ENCODE measurements around the gene LAMP1.
"Not testable (repeated sequence)": the region's sequence is repeated elsewhere in the genome, so short reads cannot be mapped to it uniquely, and the experiment has no call there.

Gene LAMP1

GRCh38 chr13:113328851-113329250 lies 31.8 kb downstream of the LAMP1 start:
- no peak for DNase-seq

DNA sequence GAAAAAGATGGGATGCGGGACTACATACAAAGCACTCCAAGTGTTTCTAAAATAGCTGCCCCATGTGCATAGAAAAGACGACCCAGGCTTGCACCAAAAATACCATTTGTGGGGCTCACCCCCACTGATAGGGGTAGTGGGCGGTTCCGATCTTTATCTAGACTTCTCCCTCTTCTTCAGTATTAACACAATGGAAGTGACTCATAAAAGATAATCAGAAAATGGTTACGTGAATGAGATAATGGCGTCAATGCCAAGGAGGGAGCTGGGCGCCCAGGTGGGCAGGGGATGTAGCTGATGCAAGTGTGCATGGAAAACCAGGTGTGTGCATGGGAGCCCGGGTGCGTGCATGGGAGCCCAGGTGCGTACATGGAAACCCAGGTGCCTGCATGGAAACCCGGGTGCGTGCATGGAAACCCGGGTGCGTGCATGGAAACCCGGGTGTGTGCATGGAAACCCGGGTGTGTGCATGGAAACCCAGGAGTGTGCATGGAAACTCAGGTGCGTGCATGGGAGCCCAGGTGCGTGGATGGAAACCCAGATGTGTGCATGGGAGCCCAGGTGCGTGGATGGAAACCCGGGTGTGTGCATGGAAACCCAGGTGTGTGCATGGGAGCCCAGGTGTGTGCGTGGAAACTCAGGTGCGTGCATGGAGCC lies 32.7 kb downstream of the LAMP1 start:
- DNase-seq: no peak

- DNase-seq: no peak
These were observed 35.6 kb downstream of the LAMP1 start for GRCh38 chr13:113332615-113333014.

DNA sequence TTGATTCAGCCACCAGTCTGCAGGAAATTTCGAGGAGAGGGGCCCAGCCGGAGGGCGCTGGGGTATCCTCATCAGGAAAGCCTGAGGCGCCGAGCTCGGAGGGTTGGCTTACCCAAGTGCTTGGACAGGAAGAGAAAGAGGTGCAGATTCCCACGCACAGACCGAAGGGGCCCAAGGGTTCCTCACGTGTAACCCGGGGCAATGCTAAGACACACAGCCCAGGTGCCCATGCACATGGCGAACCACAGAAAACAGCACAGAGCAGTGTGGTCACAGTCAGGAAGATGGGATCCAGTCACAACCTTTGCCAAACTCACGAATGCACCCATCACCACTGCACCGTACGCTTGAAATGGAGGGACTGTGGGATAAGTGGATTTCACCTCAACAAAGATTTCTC lies 36.0 kb downstream of the LAMP1 start:
- no peak for DNase-seq

DNA sequence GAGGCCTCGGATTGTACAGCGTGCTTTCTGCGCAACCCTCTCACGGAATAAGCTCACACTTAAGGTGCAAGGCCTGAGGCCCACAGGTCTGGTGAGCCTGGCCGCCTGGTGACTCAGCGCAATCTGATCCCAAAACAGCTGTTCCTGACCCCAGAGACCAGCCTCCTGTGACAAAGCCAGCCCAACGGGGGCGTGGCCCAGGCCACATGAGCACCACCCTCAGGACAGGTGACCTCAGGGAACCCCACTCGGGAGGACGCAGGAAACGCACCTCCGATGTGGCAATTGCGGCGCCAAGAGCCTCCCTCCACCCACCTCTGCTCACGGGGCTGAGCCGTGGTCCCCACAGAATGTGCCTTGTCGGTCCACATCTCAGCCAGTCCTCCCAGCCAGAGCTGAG lies 40.5 kb downstream of the LAMP1 start:
- no peak for DNase-seq

- no peak for DNase-seq
These were observed 40.9 kb downstream of the LAMP1 start for GRCh38 chr13:113337976-113338375.

DNA sequence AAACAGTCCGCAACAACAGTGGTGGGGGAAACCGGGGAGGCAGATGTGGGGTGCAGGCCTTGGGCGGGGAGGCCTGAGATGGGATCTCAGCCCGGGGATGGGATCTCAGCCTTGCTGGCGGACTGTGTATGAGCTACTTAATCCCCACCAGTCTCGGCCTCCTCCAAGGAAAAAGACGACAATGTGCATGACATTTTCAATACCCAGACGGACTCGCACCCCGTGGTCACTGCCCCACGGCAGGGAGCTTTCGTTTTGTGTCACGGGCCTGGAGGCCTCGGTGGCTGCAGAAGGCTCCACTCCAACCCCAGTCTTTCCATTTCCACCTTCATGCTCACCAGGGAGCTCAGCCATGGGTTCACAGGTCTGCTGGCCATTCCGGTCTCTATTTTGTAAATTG lies 41.4 kb downstream of the LAMP1 start:
- DNase-seq: no peak

DNA sequence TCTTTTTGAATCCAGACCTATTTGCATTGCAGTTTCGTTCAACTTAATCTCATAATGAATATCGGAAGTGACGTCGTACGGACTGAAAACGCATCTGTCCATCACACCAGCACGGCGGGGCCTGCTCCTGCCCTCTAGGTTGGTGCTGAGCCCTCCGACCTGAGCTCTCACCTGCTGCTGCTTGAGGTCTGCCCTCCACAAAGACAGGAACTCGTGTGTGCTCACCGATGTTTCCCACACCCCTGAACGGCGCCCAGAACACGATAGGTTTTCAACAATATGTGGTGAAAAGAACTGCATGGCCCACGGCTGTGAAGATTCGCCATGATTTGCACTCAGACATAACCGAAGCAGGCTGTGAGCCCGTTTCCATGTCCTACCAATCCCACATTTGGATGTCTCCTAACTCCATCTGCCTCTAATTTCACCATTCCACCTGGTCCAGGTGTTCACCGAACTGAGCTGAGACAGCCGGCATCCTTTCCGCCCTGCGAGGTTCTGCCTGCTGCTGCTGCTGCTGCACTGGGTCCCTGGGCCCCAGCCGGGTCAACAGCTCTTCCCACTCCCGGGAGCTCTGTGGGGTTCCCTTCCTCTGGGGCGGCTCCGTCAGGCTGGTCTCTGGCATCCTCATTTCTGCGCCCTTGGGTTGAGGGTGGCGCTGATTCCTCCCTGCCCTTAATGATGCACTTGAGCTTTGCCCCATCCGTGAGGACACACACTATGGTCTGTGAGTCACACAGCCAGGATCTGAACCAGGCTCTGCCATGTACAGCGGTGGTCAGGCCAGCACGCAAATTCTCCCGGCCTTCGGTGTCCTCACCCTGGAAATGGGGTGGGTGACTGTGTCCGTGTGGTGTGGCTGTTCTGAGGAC lies 46.0 kb downstream of the LAMP1 start:
- DNase-seq: no peak

- DNase-seq: no peak
These were observed 46.6 kb downstream of the LAMP1 start for GRCh38 chr13:113343692-113343968.

DNA sequence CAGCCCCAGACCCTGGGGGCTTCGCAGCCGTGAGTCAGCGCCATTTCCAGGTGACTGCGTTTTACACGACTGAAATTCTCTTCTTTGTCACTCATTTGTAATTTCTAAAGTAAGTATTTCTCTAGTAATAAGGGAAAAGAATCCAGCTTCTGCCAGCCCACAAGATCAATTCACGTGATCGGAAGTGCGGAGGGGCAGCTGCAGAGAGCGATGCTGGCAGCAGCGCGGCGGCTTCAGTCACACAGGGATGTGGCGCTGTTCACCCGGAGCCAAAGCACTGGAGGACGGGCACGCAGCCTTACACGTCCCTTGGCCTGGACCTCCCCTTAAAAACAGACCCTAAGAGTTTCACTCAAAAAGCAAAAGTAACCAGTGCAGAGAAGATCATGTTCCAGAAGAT lies 48.4 kb downstream of the LAMP1 start:
- no peak for DNase-seq

GRCh38 chr13:113347736-113348225 lies 50.7 kb downstream of the LAMP1 start:
- DNase-seq: not testable (repeated sequence)

DNA sequence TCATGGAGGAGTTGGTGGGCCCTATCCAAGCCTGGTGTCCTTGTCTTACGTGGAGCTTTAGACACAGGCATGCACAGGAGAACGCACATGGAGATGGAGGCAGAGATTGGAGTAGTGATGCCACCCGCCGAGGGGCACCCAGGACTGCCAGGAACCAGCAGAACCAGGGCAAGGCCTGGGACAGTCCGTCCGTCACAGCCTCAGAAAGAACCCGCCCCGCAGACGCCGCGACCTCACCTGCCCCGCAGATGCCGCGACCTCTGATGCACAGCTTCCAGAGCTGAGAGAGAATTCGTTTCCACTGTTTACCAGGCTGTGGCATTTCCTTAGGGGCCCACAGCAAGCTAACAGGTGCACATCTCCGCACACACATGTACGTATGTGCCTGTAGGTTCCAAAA lies 51.6 kb downstream of the LAMP1 start:
- DNase-seq: no peak

DNA sequence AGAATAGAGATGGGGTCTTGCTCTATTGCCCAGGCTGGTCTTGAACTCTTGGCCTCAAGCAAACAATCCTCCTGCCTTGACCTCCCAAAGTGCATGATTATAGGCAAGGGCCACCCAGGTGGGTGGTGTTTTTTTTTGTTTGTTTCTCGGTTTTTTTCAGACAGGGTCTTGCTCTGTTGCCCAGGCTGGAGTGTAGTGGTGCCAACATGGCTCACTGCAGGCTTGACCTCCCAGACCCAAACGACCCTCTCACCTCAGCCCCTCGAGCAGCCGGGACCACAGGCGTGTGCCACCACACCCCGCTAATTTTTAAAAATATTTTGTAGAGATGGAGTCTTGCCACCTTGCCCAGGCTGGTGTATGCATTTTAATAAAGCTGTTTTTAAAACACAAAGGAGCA lies 52.0 kb downstream of the LAMP1 start:
- DNase-seq: no peak

- no peak for DNase-seq
These were observed 52.5 kb downstream of the LAMP1 start for GRCh38 chr13:113349491-113349890.

DNA sequence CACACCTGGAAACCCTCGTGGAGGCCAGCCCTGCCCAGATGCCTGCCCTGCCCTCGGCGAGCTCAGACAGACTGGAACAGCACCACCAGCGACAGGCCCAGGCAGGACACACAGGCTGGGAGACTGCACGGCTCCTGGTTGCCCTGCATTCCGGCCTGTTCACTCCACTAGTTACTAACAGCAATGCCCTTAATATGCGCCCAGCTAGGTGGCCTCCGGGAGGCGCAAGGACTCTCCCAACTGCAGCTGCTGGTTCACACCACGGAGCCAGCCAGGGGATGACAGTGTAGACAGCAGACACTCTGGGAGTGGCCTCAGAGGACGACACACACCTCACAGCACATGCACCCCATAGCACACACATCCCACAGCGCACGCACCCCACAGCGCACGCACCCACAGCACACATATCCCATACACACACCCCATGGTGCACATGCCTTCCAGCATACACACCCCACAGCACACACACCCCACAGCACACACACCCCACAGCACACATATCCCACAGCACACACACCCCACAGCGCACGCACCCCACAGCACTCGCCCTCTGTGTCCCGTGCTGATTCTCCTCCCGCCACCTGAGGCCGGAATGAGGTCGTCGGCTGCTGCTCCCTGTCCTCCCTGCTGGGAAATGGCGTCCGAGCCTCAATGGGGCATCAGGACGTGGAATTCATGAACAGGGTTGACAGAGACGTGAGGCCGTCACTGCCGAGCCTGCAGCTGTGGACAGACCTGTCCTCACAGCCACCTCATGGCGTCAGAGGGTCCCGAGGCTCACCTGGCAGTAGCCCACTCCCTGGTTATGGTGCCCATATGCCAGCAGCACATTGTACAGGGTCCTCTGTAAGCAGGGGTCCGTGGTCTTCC lies 53.3 kb downstream of the LAMP1 start:
- DNase-seq: no peak

DNA sequence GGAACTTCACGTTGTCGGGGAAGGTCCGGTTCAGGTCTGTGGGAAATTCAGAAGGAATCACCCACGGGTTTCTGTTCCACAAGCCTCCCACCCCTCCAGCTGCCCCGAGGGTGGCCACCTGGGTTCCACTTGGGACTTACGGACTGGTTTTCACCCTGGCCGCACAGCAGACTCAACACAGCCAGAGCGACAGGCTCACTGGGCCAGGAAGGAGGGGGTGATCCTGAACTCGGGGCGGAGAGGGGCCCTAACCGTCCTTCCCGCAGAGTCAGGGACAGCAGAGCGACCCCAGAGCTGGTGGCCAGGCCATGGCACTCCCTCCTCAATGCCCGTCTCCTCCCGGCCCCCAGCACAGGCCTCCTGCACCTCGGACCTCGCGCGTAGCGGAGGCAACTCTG lies 53.9 kb downstream of the LAMP1 start:
- no peak for DNase-seq

DNA sequence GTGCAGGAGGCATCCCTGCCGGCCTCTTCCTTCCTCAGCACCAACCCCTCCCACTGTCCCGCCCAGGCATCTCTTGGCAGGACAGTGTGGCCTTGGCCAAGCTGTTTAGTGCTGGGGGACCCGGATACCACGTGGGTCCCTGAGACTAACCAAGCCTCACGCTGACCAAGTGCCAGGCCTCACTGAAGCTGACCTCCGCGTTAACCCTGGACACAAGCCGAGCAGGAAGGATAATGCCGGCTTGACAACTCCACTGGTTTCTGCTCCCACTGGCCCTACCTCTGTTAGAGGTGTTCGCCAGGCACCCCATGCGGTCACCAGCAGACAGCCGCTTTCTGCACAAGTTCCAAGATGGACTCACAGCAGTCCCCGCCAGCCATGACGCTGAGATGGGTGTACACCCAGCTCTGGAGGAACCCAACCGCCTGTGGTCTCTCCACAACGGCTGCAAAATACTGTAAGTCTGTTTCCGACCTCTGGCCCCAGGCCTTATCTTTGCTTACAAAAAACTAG lies 54.5 kb downstream of the LAMP1 start:
- DNase-seq: no peak

DNA sequence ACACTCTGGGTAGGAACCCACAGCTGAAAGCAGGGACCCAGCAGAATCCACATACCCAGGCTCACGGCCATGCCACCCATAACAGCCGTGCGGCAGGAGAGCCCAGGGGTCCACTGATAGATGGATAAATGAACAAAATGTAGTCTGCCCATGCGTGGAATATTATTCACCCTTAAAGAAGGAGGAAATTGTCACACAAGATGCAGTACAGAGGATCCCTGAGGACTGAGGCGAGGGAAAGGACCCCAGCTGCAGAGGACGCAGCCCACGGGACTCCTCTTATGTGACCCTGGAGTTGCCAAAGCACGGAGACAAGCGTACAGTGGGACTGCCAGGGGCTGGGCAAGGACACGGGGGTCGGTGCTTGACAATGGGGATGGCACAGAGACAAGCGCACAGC lies 56.2 kb downstream of the LAMP1 start:
- no peak for DNase-seq

DNA sequence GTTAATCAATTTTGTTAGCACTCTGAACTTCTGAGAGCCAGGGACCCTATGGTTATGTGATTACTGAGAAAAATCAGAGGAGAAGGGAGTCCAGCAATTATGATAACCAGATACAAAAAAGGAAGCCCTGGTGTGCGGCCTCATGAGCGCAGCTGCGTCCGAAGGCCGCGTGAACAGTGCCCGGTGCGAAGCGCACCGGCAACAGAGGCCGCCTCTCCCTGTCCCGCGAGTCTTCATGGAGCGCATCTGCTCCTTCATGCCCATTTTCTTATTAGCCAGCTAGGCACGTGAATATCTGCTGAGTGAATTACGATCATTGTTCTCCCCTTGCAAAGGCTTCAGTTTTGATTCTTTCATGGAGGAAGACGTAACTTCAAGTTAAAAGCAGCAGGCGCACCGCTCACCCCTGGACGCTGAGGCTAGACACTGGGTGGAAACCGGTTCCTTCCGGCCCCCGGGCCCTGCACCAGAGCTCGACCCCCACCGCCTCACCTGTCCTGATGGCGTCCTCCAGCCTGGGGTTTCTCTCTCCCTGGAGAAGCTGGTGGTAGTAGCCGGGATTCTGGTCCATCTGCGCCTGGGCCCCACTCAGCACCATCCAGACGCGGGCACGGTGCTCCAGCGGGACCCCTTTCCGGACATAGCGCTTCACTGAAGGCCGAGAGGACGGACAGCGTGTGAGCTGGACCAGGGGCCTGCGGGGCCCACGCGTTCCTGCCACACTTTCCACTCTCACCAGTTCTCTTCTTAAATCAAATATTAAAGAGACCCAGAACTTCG lies 58.0 kb downstream of the LAMP1 start:
- no peak for DNase-seq

- no peak for DNase-seq
These were observed 58.6 kb downstream of the LAMP1 start for GRCh38 chr13:113355621-113356020.

DNA sequence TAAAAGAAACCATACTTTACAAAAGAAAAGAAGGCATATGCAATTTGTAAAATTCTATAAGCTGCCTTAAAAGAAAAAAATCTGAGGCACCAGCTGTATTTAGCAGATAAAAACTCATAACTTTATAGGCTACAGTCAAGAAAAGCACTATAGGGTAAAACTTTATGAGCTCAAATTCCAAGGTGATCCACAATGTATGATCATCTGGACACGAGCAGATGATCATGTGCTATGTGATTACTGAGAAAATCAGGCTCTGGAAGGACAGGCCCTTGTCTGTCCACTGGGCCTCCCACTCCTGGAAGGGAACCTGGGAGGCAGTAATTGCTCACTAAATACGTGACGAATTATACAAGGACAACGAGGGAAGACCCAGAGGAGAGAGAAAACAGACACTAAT lies 59.6 kb downstream of the LAMP1 start:
- DNase-seq: no peak

- no peak for DNase-seq
These were observed 60.5 kb downstream of the LAMP1 start for GRCh38 chr13:113357529-113357928.
